Astrocyte (in vitro differentiated cells and primary cell): ENCODE data around the gene PTPRF.

Experiments used
- CTCF ChIP-seq: IDR thresholded peaks from 2 replicates; pipeline ENCODE4 v1.5.1; 2011; ENCODE audit warnings: low read depth, mild to moderate bottlenecking, inconsistent platforms, low read length, moderate library complexity; ENCODE audit not compliant: insufficient read depth
- EZH2 ChIP-seq: IDR thresholded peaks from 2 replicates; pipeline ENCODE4 v1.6.1; 2012; ENCODE audit warnings: mild to moderate bottlenecking, low read length, inconsistent platforms; ENCODE audit not compliant: insufficient read depth

- no peak for TF ChIP-seq CTCF
- no peak for TF ChIP-seq EZH2
Observed at GRCh38 chr1:43558346-43558841, 27.7 kb downstream of the PTPRF start.
